ENCODE results near the gene TLR3.

Gene TLR3

GRCh38 chr4:186104890-186105646, 36.1 kb downstream of the TLR3 start:
- POLR2A ChIA-PET: interaction anchor here (1.2 to 1.7 kb wide), 3 partner anchors 25 to 85 kb away, joined by 5 to 7 read pairs (median 5); partner anchors contain the start of genes CYP4V2 and TLR3
- peak; percentile 15 for DNase-seq (ENCODE audit: extremely low spot score)

DNA sequence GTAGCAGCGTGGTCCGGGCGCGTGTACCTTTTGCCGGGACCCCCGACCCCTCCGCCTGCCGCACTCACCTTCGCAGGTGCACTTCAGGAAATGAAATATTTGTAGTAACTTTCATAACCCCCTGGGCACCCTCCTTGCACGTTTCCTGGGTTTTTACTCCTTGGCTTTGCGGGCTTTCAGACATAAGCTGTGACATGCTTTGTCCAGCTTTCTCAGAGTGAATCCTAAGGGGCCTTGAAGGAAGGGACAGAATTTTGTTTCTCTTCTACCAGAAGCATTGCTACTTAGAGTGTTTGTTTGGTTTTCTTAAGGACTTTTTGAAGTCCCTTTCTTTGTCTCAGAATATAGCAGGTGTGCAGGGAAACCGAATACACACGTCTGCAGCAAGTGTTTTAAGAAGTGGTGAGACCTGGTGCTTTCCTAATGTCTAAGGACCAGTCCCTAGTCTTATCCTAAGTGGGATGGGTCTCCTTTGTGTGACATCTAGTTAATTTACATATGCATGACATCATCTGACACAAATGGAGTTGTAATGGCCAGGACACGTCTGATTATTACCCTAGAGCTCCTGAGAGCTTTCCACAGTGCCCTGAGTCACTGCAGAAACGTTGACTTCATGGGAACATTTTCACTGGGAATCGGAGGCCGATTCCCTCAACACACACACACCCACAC, 36.8 kb downstream of the TLR3 start:
- POLR2A ChIA-PET: interaction anchor here (0.7 to 1.7 kb wide), 4 partner anchors 27 to 85 kb away, joined by 3 to 7 read pairs (median 4); partner anchors contain the start of genes CYP4V2 and TLR3
- CTCF ChIA-PET: interaction anchor here (0.5 to 1.0 kb wide), 3 partner anchors 11 to 31 kb away, joined by 3 to 4 read pairs (median 3); no protein-coding TSS in a partner anchor
- DNase-seq (ENCODE audit: extremely low spot score): peak; percentile 9
- no peak for TF ChIP-seq LEF1 (IDR thresholded peaks at IDR 0.05; ENCODE audit: borderline replicate concordance)
- TF ChIP-seq FOXK2 (IDR thresholded peaks at IDR 0.05): no peak
- TF ChIP-seq, protein P1, sequence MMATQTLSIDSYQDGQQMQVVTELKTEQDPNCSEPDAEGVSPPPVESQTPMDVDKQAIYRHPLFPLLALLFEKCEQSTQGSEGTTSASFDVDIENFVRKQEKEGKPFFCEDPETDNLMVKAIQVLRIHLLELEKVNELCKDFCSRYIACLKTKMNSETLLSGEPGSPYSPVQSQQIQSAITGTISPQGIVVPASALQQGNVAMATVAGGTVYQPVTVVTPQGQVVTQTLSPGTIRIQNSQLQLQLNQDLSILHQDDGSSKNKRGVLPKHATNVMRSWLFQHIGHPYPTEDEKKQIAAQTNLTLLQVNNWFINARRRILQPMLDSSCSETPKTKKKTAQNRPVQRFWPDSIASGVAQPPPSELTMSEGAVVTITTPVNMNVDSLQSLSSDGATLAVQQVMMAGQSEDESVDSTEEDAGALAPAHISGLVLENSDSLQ (IDR thresholded peaks at IDR 0.05): no peak
- no peak for TF ChIP-seq FOXM1 (IDR thresholded peaks at IDR 0.05; ENCODE audit: borderline replicate concordance)
- TF ChIP-seq HDGF (IDR thresholded peaks at IDR 0.05; ENCODE audit: borderline replicate concordance): no peak
- TF ChIP-seq CTBP1 (IDR thresholded peaks at IDR 0.05; ENCODE audit: borderline replicate concordance): no peak
- no peak for TF ChIP-seq SP1 (IDR thresholded peaks at IDR 0.05)
- no peak for TF ChIP-seq ZNF384 (IDR thresholded peaks at IDR 0.05)
- no peak for TF ChIP-seq FOXA1 (IDR thresholded peaks at IDR 0.05)

More at GRCh38 chr4:186104890-186105646, 36.1 kb downstream of the TLR3 start:
- TF ChIP-seq SUZ12 (IDR thresholded peaks at IDR 0.05) (no peak), L3MBTL2 (conservative IDR thresholded peaks at IDR 0.05) (peak; percentile 46)
- CTCF ChIA-PET: interaction anchor here (0.5 to 1.0 kb wide), 4 partner anchors 12 to 33 kb away, joined by 3 to 4 read pairs (median 4); no protein-coding TSS in a partner anchor

DNA sequence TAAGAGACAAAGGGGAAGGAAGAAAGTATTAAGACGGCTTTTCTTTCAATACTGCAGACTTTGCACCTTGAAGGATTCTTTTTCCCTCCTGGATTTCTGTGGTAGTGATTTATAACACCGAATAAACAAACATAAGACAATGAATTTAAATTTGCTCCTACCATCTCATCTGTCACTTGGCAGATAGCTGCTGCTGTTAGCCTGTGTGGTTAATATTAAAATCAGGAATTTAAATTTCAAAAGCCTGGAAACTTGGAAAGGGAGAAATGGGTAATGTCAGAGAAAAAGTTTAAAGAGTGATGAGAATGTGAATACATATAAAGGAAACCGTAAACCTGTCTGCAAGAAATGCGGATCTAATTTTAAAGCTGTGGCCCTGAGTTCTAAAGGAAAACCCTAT, 39.0 kb downstream of the TLR3 start:
- no peak for TF ChIP-seq ARNT (IDR thresholded peaks at IDR 0.05)
- no peak for TF ChIP-seq FOXA1 (IDR thresholded peaks at IDR 0.05)
- TF ChIP-seq SUZ12 (IDR thresholded peaks at IDR 0.05): no peak
- TF ChIP-seq ELF4 (IDR thresholded peaks at IDR 0.05): no peak
- ChIA-PET POLR2A (interaction anchor here (1.8 kb wide), 1 partner anchor 84 kb away, joined by 4 read pairs; the partner anchor contains the start of gene CYP4V2), CTCF (interaction anchor here (0.7 to 1.9 kb wide), 2 partner anchors 30 to 62 kb away, joined by 4 to 7 read pairs; no protein-coding TSS in a partner anchor)
- no peak for DNase-seq (ENCODE audit: extremely low spot score)

- ChIA-PET POLR2A (interaction anchor here (1.8 kb wide), 1 partner anchor 83 kb away, joined by 4 read pairs; the partner anchor contains the start of gene CYP4V2), CTCF (interaction anchor here (0.7 to 1.9 kb wide), 2 partner anchors 29 to 61 kb away, joined by 4 to 7 read pairs; no protein-coding TSS in a partner anchor)
- TF ChIP-seq ZNF384 (IDR thresholded peaks at IDR 0.05) (no peak), LEF1 (IDR thresholded peaks at IDR 0.05; ENCODE audit: borderline replicate concordance) (no peak), SUZ12 (IDR thresholded peaks at IDR 0.05) (no peak), NFRKB (IDR thresholded peaks at IDR 0.05) (no peak), SP1 (IDR thresholded peaks at IDR 0.05) (no peak), FOXM1 (IDR thresholded peaks at IDR 0.05; ENCODE audit: borderline replicate concordance) (no peak), TARDBP (IDR thresholded peaks at IDR 0.05) (no peak), ARNT (IDR thresholded peaks at IDR 0.05) (no peak), HDGF (IDR thresholded peaks at IDR 0.05; ENCODE audit: borderline replicate concordance) (no peak), BHLHE40 (IDR thresholded peaks at IDR 0.05; ENCODE audit: borderline replicate concordance) (no peak), FOXA1 (IDR thresholded peaks at IDR 0.05) (no peak), ELF4 (IDR thresholded peaks at IDR 0.05) (no peak), FOXK2 (IDR thresholded peaks at IDR 0.05) (no peak), L3MBTL2 (conservative IDR thresholded peaks at IDR 0.05) (no peak), CTBP1 (IDR thresholded peaks at IDR 0.05; ENCODE audit: borderline replicate concordance) (no peak)
- TF ChIP-seq, protein P1 (IDR thresholded peaks at IDR 0.05): no peak
- no peak for DNase-seq (ENCODE audit: extremely low spot score)
These were observed 39.4 kb downstream of the TLR3 start for GRCh38 chr4:186108391-186108790.

- TF ChIP-seq L3MBTL2 (conservative IDR thresholded peaks at IDR 0.05) (no peak), FOXM1 (IDR thresholded peaks at IDR 0.05; ENCODE audit: borderline replicate concordance) (no peak), CTBP1 (IDR thresholded peaks at IDR 0.05; ENCODE audit: borderline replicate concordance) (no peak), BHLHE40 (IDR thresholded peaks at IDR 0.05; ENCODE audit: borderline replicate concordance) (no peak), TARDBP (IDR thresholded peaks at IDR 0.05) (no peak), ELF4 (IDR thresholded peaks at IDR 0.05) (no peak), ZNF384 (IDR thresholded peaks at IDR 0.05) (no peak), SUZ12 (IDR thresholded peaks at IDR 0.05) (no peak), SP1 (IDR thresholded peaks at IDR 0.05) (no peak), HDGF (IDR thresholded peaks at IDR 0.05; ENCODE audit: borderline replicate concordance) (no peak), ARNT (IDR thresholded peaks at IDR 0.05) (no peak), FOXA1 (IDR thresholded peaks at IDR 0.05) (no peak), NFRKB (IDR thresholded peaks at IDR 0.05) (no peak)
- no peak for DNase-seq (ENCODE audit: extremely low spot score)
- ChIA-PET POLR2A (interaction anchor here (1.8 kb wide), 1 partner anchor 82 kb away, joined by 4 read pairs; the partner anchor contains the start of gene CYP4V2), CTCF (interaction anchor here (0.5 to 1.9 kb wide), 2 partner anchors 28 to 41 kb away, joined by 3 to 7 read pairs; partner anchors contain the start of gene TLR3)
These were observed 40.3 kb downstream of the TLR3 start for GRCh38 chr4:186109245-186109644.

- POLR2A ChIA-PET: no interaction called here
- no peak for DNase-seq (ENCODE audit: extremely low spot score)
- CTCF ChIA-PET: interaction anchor here (0.6 to 2.5 kb wide), 3 partner anchors 11 to 21 kb away, joined by 3 to 6 read pairs (median 3); no protein-coding TSS in a partner anchor
- no peak for TF ChIP-seq ARNT (IDR thresholded peaks at IDR 0.05)
- TF ChIP-seq SP1 (IDR thresholded peaks at IDR 0.05): no peak
- no peak for TF ChIP-seq ELF4 (IDR thresholded peaks at IDR 0.05)
- TF ChIP-seq, protein P1 (IDR thresholded peaks at IDR 0.05): no peak
- TF ChIP-seq FOXA1 (IDR thresholded peaks at IDR 0.05): no peak
- no peak for TF ChIP-seq BHLHE40 (IDR thresholded peaks at IDR 0.05; ENCODE audit: borderline replicate concordance)
- no peak for TF ChIP-seq SUZ12 (IDR thresholded peaks at IDR 0.05)
- no peak for TF ChIP-seq CTBP1 (IDR thresholded peaks at IDR 0.05; ENCODE audit: borderline replicate concordance)
- no peak for TF ChIP-seq L3MBTL2 (conservative IDR thresholded peaks at IDR 0.05)
- no peak for TF ChIP-seq FOXM1 (IDR thresholded peaks at IDR 0.05; ENCODE audit: borderline replicate concordance)
- no peak for TF ChIP-seq HDGF (IDR thresholded peaks at IDR 0.05; ENCODE audit: borderline replicate concordance)
- no peak for TF ChIP-seq TARDBP (IDR thresholded peaks at IDR 0.05)
- no peak for TF ChIP-seq LEF1 (IDR thresholded peaks at IDR 0.05; ENCODE audit: borderline replicate concordance)
- TF ChIP-seq FOXK2 (IDR thresholded peaks at IDR 0.05): no peak
These were observed 47.7 kb downstream of the TLR3 start for GRCh38 chr4:186116697-186117096.

All from HEK293T (cell line).